ENCODE measurements around the gene TOMM40.
A peak's percentile ranks its signal among the peaks of the same experiment; 100 is the strongest.
"Not testable (repeated sequence)": the region's sequence is repeated elsewhere in the genome, so short reads cannot be mapped to it uniquely, and the experiment has no call there.

TOMM40 gene

DNA sequence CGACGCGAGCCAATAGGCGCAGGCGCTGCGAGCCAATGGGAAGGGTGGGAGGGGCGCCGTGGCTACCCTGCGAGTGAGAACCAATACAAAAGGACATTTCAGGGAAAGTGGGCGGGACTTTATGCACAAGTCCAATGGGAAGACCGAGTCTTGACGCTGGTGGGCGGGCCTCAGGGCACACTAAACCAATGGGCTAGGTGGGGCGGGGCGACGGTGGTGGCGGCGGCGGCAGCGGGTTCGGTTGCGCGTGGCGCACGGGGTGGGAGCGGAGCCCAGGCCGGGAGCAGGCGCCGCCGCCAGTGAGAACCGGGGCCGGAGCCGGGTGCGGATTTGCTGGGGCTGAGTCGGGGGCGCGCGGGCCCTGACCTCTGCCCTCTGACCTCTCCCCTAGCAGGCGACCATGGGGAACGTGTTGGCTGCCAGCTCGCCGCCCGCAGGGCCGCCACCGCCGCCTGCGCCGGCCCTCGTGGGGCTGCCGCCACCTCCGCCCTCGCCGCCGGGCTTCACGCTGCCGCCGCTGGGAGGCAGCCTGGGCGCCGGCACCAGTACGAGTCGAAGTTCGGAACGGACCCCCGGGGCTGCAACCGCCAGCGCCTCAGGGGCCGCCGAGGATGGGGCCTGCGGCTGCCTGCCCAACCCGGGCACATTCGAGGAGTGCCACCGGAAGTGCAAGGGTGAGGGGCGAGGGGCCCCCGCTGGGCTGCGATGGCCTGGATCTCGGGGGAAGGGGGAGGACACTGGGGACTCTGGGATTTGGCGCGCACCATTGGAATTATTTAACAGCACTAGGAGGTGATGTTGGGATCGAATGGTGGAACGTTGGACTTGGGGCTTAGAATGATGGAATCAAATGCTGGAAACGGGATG lies at the start of gene TOMM40:
Gene TOMM40 (plus strand): TSS at position 239 of the 867 bp plus-strand sequence. CDS start 162 bp downstream, at position 401.
- DNase-seq = peak; percentile 36

DNA sequence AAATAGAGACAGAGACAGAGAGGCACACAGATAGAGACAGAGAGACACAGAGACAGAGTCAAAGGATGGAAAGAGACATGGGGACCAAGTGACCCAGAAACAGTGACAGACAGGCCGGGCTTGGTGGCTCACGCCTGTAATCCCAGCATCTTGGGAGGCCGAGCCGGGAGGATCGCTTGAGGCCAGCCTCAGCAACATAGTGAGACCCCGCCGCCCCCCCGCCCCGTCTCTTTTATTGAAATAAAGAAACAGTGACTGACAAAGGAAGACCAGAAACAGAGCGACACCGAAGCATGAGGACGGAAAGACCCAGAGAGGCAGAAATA lies 45.8 kb upstream of the TOMM40 start:
- no peak for DNase-seq

DNA sequence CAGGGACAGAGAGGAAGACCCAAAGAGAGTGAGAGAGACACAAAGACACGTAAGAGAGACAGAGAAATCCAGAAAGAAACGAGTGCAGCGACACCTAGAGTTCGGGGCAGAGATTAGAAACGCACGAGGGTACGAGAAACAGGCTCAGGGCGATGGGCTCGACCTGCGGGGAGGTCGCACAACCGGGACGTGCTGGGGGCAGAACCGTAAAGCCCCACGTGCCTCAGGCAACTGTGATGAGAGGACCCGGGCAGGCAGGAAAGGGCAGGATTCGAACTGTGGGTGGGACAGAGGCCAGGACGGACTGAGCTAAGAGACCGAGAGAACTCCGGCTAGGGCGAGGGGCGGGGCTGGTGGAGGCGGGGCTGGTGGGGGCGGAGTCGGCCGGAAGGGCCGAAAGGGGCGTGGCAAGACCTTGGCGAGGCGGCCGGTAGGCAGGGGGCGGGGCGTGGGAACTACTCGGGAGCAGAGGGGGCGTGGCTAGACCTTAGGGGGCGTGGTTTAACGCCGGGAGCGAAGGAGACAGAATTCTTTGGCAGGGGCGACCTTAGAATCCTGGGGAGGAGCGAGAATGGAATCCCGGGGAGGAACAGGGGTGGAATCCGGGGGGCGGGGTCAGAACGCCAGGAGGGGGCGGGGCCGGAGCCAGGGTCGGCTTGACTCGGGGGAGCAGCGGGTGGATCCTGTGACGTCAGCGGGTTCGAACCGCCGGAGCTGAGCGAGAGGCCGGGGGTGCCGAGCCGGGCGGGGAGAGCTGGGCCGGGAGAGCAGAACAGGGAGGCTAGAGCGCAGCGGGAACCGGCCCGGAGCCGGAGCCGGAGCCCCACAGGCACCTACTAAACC lies 45.2 kb upstream of the TOMM40 start, which contains the start of gene NECTIN2:
Gene NECTIN2 (plus strand): TSS at position 686 of the 843 bp plus-strand sequence. CDS start 229 bp downstream, outside the sequence.
- DNase-seq = peak; percentile 86

DNA sequence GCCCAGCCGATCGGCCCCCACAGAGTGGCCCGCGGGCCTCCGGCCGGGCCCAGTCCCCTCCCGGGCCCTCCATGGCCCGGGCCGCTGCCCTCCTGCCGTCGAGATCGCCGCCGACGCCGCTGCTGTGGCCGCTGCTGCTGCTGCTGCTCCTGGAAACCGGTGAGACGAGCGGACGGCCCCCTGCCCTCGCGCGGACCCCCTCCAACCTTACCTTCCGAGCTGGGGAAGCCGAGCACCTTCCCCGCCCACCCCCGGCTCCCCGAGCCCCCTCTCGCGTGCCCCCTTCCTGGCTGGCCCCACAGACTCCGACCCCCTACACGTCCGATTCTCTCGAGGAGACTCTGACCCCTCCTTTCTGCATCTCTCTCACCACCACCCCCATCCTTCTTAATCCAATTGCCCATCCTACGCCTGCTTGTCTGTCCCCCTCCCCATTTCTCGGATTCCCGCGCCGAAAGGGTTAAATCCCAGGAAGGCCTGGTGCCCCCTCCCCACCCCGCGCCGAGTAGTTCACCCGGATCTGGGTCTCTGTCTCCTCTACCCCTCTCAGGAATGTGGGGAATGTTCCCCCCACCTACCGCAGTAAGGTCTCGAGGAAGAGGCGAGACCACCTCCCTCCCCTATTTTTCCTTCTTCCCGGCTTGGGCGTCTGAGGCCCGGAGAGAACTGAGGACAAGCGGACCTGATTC lies 44.5 kb upstream of the TOMM40 start:
- no peak for DNase-seq

- no peak for DNase-seq
These were observed 43.7 kb upstream of the TOMM40 start for GRCh38 chr19:44847144-44848035.

GRCh38 chr19:44848036-44848811 lies 42.8 kb upstream of the TOMM40 start:
- no peak for DNase-seq

DNA sequence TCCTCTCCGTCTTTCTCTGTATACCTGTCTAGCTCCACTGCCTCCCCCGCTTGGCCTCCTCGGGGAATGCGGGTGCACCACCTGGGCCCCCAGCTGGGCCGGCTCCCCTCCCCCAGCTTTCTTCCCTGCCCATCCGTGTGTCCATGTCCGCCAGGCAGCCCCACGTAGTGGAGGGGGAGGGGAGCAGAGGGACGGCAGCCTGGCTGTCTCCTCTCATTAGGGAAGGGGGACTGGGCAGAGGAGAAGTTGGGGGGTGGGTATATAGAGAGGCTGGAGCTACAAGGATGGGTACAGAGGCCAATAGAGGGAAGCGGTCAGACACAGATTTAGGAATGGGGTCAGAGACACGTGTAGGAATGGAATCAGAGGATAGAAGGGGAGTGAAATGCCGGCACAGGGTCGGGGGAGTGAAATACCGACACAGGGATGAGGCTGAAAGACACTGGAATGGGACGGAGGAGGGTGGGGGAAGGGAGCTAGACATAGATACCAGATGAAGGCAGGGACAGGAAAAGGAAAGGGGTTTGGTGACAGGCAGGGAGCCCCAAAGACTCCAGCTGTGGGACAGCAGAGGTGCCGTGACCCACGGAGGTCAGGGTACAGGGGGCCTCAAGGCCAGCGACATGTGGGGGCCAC lies 42.1 kb upstream of the TOMM40 start:
- DNase-seq = no peak

- DNase-seq = no peak
These were observed 40.4 kb upstream of the TOMM40 start for GRCh38 chr19:44850641-44851109.

DNA sequence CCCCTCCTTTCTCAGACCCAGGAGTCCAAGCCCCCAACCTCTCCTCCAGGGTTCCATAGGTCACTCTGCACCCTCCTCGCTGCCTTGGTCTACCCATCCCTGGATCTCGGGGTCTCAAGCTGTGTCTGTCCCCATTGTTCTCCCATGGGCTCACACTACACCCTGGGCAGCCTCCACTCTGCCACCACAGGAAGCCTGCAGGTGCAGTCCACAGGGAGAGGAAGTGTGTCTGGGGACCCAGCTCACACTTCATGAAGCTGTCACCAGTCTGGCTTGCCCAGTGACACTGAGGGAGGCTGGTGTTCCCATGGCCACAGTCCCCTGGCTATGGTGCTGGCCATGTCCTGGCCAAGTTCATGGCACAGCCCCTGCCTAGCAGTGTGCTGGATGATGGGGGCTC lies 39.6 kb upstream of the TOMM40 start:
- no peak for DNase-seq

DNA sequence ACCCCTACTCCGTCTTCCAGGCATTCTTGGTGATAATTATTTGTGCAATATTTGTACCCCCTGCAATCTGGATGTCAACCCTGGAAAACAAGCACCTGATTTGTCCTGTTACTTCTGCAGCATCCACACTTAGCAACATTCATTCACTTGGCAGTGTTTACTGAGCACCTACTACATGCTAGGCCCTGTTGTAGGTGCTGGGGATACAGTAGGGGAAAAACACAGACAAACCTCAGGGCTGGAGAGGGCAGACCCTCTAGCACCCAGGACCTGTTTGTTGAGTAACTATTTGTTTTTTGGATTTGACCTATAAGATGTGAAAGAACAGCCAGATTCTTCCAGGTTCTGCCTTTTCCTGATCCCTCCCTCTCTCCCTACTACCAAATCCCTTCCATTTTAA lies 35.4 kb upstream of the TOMM40 start:
- DNase-seq = no peak

- no peak for DNase-seq
These were observed 34.5 kb upstream of the TOMM40 start for GRCh38 chr19:44856421-44857083.

- DNase-seq = no peak
These were observed 33.2 kb upstream of the TOMM40 start for GRCh38 chr19:44857837-44858236.

DNA sequence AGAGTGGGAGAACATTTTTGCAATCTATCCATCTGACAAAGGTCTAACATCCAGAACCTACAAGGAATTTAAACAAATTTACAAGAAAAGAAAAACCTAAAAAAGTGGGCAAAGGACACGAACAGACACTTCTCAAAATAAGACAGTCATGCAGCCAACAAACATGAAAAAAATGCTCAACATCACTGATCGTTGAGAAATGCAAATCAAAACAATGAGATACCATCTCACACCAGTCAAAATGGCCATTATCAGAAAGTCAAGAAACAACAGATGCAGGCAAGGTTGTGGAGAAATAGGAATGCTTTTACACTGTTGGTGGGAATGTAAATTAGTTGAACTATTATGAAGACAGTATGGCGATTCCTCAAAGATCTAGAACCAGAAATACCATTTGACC lies 29.5 kb upstream of the TOMM40 start:
- not testable (repeated sequence) for DNase-seq

GRCh38 chr19:44863990-44864389 lies 27.1 kb upstream of the TOMM40 start:
- DNase-seq = no peak

DNA sequence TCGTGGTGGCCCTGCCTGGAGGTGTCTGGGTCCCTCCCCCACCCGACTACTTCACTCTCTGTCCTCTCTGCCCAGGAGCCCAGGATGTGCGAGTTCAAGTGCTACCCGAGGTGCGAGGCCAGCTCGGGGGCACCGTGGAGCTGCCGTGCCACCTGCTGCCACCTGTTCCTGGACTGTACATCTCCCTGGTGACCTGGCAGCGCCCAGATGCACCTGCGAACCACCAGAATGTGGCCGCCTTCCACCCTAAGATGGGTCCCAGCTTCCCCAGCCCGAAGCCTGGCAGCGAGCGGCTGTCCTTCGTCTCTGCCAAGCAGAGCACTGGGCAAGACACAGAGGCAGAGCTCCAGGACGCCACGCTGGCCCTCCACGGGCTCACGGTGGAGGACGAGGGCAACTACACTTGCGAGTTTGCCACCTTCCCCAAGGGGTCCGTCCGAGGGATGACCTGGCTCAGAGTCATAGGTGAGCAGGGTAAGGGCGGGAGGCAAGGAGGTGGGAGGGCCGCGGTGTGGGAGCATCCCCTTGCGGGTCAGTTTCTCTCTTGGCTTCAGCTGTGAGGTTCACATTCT lies 25.8 kb upstream of the TOMM40 start:
- DNase-seq = no peak

DNA sequence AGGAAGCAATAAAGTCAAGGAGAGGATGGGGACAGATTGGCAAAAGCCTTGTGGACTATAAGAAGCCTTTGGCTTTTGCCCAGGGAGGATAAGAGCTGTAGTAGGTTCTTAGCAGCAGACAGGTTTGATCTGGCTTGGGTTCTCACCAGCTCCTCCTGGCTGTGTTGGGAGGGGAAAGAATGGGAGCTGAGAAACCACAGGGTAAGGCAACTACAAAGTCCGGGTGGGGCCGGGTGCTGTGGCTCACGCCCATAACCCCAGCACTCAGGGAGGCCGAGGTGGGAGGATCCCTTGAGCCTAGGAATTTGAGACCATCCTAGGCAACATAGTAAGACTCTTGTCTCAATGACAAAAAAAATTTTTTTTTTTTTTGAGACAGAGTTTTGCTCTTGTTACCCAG lies 24.4 kb upstream of the TOMM40 start:
- no peak for DNase-seq

- DNase-seq = no peak
These were observed 23.5 kb upstream of the TOMM40 start for GRCh38 chr19:44867578-44867977.

DNA sequence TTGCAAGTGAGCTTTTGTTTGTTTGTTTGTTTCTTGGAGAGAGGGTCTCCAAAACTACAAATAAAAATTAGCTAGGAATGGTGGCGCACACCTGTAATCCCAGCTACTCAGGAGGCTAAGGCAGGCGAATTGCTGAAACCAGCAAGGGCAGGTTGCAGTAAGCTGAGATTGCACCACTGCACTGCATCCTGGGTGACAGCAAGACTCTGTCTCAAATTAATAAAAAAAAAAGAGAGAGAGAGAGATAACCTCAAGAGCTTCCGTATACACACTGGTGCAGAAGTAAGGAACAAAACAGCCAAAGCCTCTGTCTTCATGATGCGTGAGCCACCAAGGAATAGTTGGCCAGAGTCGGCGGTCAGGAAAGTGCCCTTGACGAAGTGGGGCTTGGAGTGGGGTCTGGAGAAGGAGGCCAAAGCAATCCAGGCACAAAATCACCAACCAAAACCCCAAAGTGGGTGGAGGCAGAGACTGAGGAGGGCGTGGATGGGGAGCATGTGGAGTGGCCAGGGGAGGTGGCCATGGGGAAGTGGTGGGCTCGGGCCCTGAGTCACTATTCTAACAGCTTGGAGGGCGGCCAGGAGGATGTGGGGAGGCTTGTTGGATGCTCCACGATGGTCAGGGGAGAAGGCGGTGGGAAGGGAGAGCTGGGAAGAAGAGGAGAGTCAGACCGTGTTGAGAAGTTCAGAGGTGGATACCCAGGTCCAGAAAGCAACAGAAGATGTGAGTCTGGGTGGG lies 21.2 kb upstream of the TOMM40 start:
- DNase-seq = no peak

- DNase-seq = no peak
These were observed 19.2 kb upstream of the TOMM40 start for GRCh38 chr19:44871809-44872208.

Data from stimulated activated CD4-positive, alpha-beta T cell treated with anti-CD3 and anti-CD28 coated beads, Interleukin-12 subunit alpha, Interleukin-12 subunit beta, amount 100 ng/mL, for 4 hours (primary cell).